PC-9 (cell line): Measurements from ENCODE around the gene DDX39B.

ENCODE experiments used
- EZH2 ChIP-seq: fragments of 200-600 bp; sonication (generic); IDR thresholded peaks from 2 replicates; pipeline ENCODE4 v1.8.0; 2017; ENCODE audit warnings: antibody characterized with exemption, low read depth
- TF ChIP-seq, protein P1 (sequence below): fragments of 200-600 bp; sonication (generic); conservative IDR thresholded peaks from 2 replicates; pipeline ENCODE4 v1.6.1; 2017; ENCODE audit warnings: mixed run types, antibody characterized with exemption, mild to moderate bottlenecking, moderate library complexity

DNA sequence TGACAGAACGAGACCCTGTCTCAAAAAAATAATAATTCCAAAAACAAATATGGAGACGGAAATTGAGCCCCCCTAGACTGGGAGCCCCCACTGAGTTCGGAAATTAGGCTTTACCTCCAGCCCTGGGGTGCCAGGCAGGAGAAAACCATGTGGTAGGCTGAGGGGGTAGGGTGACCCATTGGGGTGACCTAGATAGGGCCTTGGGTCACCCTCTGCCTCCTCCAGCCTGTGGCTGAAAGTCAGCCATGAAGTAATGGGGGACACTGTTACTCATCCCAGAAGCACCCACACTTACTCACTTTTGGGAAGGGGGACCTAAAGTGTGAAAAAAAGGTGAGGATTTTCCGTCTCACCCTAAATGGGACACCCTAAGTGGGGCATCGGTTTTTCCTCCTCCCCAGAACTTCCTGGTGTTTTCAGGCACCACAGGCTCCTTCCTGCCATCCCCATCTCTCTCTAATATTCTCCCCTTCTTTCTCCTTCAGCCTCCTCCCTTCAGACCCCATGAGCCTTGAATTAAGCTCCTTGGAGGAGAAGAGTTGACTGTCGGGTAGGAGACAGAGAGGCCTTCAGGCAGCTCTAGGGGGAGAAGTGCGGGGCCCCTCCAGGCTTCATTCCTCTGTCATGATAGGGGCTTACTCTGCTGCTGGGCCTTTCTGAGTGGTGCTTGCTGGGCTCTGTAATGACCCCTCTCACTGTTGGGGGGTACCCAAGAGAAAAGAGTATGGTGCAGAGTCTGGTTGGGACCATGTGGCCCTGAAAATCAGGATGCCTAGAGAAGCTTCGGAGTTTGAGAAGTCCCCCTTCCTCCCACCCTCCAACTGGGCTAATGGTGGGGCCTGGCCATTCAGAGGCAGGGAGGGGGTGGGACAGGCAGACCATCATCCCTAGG, 38.0 kb upstream of the DDX39B start:
- TF ChIP-seq EZH2 = no peak
- TF ChIP-seq, protein P1, sequence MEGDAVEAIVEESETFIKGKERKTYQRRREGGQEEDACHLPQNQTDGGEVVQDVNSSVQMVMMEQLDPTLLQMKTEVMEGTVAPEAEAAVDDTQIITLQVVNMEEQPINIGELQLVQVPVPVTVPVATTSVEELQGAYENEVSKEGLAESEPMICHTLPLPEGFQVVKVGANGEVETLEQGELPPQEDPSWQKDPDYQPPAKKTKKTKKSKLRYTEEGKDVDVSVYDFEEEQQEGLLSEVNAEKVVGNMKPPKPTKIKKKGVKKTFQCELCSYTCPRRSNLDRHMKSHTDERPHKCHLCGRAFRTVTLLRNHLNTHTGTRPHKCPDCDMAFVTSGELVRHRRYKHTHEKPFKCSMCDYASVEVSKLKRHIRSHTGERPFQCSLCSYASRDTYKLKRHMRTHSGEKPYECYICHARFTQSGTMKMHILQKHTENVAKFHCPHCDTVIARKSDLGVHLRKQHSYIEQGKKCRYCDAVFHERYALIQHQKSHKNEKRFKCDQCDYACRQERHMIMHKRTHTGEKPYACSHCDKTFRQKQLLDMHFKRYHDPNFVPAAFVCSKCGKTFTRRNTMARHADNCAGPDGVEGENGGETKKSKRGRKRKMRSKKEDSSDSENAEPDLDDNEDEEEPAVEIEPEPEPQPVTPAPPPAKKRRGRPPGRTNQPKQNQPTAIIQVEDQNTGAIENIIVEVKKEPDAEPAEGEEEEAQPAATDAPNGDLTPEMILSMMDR = no peak
